ENCODE results near the gene MADCAM1.

MADCAM1 gene

GRCh38 chr19:468587-469256 lies 27.6 kb upstream of the MADCAM1 start:
- TF ChIP-seq CTCF (IDR thresholded peaks at IDR 0.05; ENCODE audit: insufficient read depth, low read depth, low read length, missing control alignments): no peak
- DNase-seq (ENCODE audit: low read depth): no peak
- H3K4me3 ChIP-seq (ENCODE audit: low read length): no peak overlapping the region

- no peak overlapping the region for H3K4me3 ChIP-seq (ENCODE audit: low read length)
- TF ChIP-seq CTCF (IDR thresholded peaks at IDR 0.05; ENCODE audit: insufficient read depth, low read depth, low read length, missing control alignments): no peak
- DNase-seq (ENCODE audit: low read depth): no peak
Observed at GRCh38 chr19:469833-470232, 26.5 kb upstream of the MADCAM1 start.

- DNase-seq (ENCODE audit: low read depth): no peak
- no peak for TF ChIP-seq CTCF (IDR thresholded peaks at IDR 0.05; ENCODE audit: insufficient read depth, low read depth, low read length, missing control alignments)
Observed at GRCh38 chr19:470701-471100, 25.6 kb upstream of the MADCAM1 start.

GRCh38 chr19:472005-472858 lies 24.1 kb upstream of the MADCAM1 start:
- TF ChIP-seq CTCF (IDR thresholded peaks at IDR 0.05; ENCODE audit: insufficient read depth, low read depth, low read length, missing control alignments): no peak
- H3K4me3 ChIP-seq (ENCODE audit: low read length): no peak overlapping the region
- DNase-seq (ENCODE audit: low read depth): no peak

More at GRCh38 chr19:470701-471100, 25.6 kb upstream of the MADCAM1 start:
- H3K4me3 ChIP-seq (ENCODE audit: low read length): no peak overlapping the region

- H3K4me3 ChIP-seq (ENCODE audit: low read length): no peak overlapping the region
- DNase-seq (ENCODE audit: low read depth): no peak
- TF ChIP-seq CTCF (IDR thresholded peaks at IDR 0.05; ENCODE audit: insufficient read depth, low read depth, low read length, missing control alignments): no peak
Observed at GRCh38 chr19:474126-475078, 21.9 kb upstream of the MADCAM1 start.

- DNase-seq (ENCODE audit: low read depth): no peak
- no peak for TF ChIP-seq CTCF (IDR thresholded peaks at IDR 0.05; ENCODE audit: insufficient read depth, low read depth, low read length, missing control alignments)
Observed at GRCh38 chr19:475360-475759, 20.9 kb upstream of the MADCAM1 start.

More at GRCh38 chr19:475360-475759, 20.9 kb upstream of the MADCAM1 start:
- H3K4me3 ChIP-seq (ENCODE audit: low read length): no peak overlapping the region
